Lung (tissue), 12 donors: ENCODE data around the gene ZNF804B. TPM values are rescaled to one million over a fixed set of nuclear protein-coding genes. Genes with fewer than 3 reads are reported as not detected.
A peak's percentile ranks its signal among the peaks of the same experiment; 100 is the strongest.

ENCODE experiments used
- ATAC-seq: fragments of 200-7000 bp; cut with Tn5 transposase; one replicate; pipeline ENCODE4 v1.9.1; 2020; ENCODE audit warnings: moderate number of reproducible peaks; ENCODE audit not compliant: insufficient read depth, low FRiP score
- DNase-seq, 3 donors: peaks; one replicate each; pipeline ENCODE4 v3.0.0-alpha.2; 2013 to 2017
- H3K27ac ChIP-seq, 2 donors: one replicate each; pipeline ENCODE4 v1.5.1; 2013; ENCODE audit warnings: mild to moderate bottlenecking in 2 of 2, moderate library complexity in 2 of 2, control low read depth in 1 of 2, inconsistent platforms in 1 of 2, low read depth in 1 of 2, low read length in 1 of 2
- H3K27me3 ChIP-seq, 3 donors: one replicate each; pipeline ENCODE4 v1.5.1; 2013; ENCODE audit warnings: low read length in 2 of 3; ENCODE audit not compliant: control insufficient read depth in 3 of 3, insufficient read depth in 3 of 3
- H3K36me3 ChIP-seq, 4 donors: one replicate each; pipeline ENCODE4 v1.5.1; 2013; ENCODE audit warnings: low read length in 4 of 4, mild to moderate bottlenecking in 1 of 4, moderate library complexity in 1 of 4; ENCODE audit not compliant: control insufficient read depth in 4 of 4, insufficient read depth in 4 of 4
- H3K4me1 ChIP-seq, 5 donors: one replicate each; pipeline ENCODE4 v1.5.1; 2013; ENCODE audit warnings: low read length in 5 of 5, mild to moderate bottlenecking in 2 of 5, moderate library complexity in 1 of 5; ENCODE audit not compliant: control insufficient read depth in 5 of 5, insufficient read depth in 5 of 5
- H3K4me3 ChIP-seq: one replicate; pipeline ENCODE4 v1.5.1; 2013; ENCODE audit warnings: mild to moderate bottlenecking, control low read depth, moderate library complexity
- H3K9ac ChIP-seq, 2 donors: one replicate each; pipeline ENCODE4 v1.5.1; 2013; ENCODE audit warnings: low read length in 2 of 2, control low read depth in 1 of 2; ENCODE audit not compliant: insufficient read depth in 1 of 2
- H3K9me3 ChIP-seq, 4 donors: one replicate each; pipeline ENCODE4 v1.5.1; 2013; ENCODE audit warnings: low read length in 3 of 4, mild to moderate bottlenecking in 1 of 4, moderate library complexity in 1 of 4; ENCODE audit not compliant: control insufficient read depth in 4 of 4, insufficient read depth in 3 of 4
- WGBS, 2 donors: extraction: QIAGEN DNeasy Blood & Tissue Kit; methylation state at CpG; one replicate each; pipeline ENCODE4 v1.1.7; 2013; 5-methylcytosine and 5-hydroxymethylcytosine counted together
- polyA plus RNA-seq, 2 donors: library from polyadenylated mRNA; stranded (reverse); fragments of 200-250 nt; gene quantifications; one replicate each; pipeline ENCODE4 v1.2.1, GENCODE V29; 2013
- total RNA-seq, 2 donors: library from RNA; depleted of rRNA in 1 of 2; stranded (reverse); fragments of >200 nt in 1 of 2; gene quantifications; one replicate each; pipeline ENCODE4 v1.2.1, GENCODE V29; 2014 to 2021
- TF ChIP-seq, protein P1 (sequence below): IDR thresholded peaks from 2 replicates; pipeline ENCODE4 v1.5.1; 2012; ENCODE audit warnings: mild to moderate bottlenecking; ENCODE audit errors: control extremely low read depth, extremely low read depth
- donor health status: control.
- donor health status: control.
- donor health status: Bipolar disorder and iron deficiency.
- donor health status: healthy.
- donor health status: DM: yes; HTN: yes; CAD: no.

ZNF804B gene
- total and polyA plus RNA-seq, 4 donors = not detected

DNA sequence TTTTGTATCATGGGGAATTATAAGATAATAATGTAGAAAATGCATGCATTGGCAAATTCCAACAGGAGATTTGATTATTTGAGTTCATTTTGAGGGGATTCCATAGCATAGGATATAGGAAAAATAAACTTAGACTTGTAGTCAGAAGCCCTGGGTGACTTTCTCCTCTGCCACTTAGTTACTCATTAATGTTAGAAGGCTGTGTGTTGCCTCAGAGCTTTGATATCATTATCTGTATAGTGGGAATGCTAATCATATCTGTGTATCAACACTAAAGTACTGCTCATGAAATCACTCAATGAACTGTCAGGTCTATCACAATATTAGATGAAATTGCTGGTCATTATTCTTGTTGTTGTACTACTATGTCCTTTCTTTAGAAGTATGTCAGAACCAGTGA, 59.1 kb downstream of the ZNF804B start:
- Histone ChIP-seq H3K4me3 (no peak overlapping the region), H3K36me3 (no peaks in the 10 kb centered on the region), H3K27me3 (no peaks in the 10 kb centered on the region), H3K9ac (no peak overlapping the region), H3K4me1 (no peaks in the 10 kb centered on the region), H3K9me3 (no peaks in the 10 kb centered on the region), H3K27ac (no peak overlapping the region)
- TF ChIP-seq, protein P1, sequence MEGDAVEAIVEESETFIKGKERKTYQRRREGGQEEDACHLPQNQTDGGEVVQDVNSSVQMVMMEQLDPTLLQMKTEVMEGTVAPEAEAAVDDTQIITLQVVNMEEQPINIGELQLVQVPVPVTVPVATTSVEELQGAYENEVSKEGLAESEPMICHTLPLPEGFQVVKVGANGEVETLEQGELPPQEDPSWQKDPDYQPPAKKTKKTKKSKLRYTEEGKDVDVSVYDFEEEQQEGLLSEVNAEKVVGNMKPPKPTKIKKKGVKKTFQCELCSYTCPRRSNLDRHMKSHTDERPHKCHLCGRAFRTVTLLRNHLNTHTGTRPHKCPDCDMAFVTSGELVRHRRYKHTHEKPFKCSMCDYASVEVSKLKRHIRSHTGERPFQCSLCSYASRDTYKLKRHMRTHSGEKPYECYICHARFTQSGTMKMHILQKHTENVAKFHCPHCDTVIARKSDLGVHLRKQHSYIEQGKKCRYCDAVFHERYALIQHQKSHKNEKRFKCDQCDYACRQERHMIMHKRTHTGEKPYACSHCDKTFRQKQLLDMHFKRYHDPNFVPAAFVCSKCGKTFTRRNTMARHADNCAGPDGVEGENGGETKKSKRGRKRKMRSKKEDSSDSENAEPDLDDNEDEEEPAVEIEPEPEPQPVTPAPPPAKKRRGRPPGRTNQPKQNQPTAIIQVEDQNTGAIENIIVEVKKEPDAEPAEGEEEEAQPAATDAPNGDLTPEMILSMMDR = no peak
- DNase-seq = no peak
- no peak for ATAC-seq

DNA sequence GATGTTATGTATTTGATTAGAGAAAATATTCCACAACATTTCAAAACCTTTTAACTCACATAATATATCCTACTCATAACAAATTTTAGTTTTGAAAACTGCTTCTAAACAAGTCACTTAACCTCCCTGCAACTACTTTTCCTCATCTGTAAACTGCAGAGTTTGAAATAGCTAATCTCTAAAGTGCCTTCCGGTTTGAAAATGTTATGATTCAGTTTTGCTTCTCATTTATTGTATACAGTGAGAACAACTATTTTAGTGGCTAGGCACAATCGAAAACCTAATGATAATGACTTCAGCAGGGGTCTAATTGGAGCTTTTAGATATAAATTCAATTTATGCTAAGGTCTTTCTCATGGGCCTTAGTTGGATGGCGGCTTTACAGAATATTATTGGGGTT, 66.7 kb downstream of the ZNF804B start:
- no peak overlapping the region for H3K27ac ChIP-seq
- no peaks in the 10 kb centered on the region for H3K9me3 ChIP-seq
- no peaks in the 10 kb centered on the region for H3K36me3 ChIP-seq
- no peaks in the 10 kb centered on the region for H3K27me3 ChIP-seq
- no peak overlapping the region for H3K4me3 ChIP-seq
- no peaks in the 10 kb centered on the region for H3K4me1 ChIP-seq
- DNase-seq = no peak
- H3K9ac ChIP-seq = no peak overlapping the region
- 73 to 81% methylated on average over 3 of the region's 3 CpGs for whole genome bisulfite sequencing, 2 donors
- no peak for ATAC-seq
- TF ChIP-seq, protein P1 = no peak

DNA sequence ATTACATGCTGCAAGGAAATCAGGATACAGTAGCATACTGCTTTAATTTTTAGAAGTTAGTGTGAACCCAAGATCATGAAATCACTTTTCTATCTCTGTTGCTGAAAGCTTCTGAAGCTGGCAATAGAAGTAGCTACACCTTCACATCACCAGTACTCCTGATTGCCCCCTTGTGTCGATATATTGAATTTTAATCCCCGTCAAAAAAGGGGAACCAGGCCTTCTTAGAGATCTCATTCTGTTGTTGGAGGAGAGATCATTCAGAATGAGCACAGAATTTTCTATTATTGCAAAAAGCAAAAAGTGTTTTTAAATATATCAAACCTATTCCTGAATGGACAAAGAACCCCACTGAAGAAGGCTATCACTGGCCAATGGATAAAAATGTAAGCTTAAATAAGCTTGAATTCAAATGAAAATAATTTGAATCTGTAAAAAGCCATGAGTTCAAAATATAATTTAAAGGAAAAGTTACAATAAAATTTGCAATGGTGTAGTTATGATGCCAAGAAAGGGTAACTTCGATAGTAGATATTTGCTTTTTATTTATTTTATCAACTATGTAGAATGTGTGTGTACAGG, 75.7 kb downstream of the ZNF804B start:
- ATAC-seq (no peak), DNase-seq (peak in 2 of 3 donors; percentile 29)
- Histone ChIP-seq H3K27ac (no peak overlapping the region), H3K36me3 (no peaks in the 10 kb centered on the region), H3K9ac (no peak overlapping the region), H3K27me3 (no peaks in the 10 kb centered on the region), H3K4me1 (no peaks in the 10 kb centered on the region), H3K4me3 (no peak overlapping the region), H3K9me3 (no peaks in the 10 kb centered on the region)
- WGBS, 2 donors = 27 to 30% methylated on average over 3 of the region's 3 CpGs
- TF ChIP-seq, protein P1 = no peak

DNA sequence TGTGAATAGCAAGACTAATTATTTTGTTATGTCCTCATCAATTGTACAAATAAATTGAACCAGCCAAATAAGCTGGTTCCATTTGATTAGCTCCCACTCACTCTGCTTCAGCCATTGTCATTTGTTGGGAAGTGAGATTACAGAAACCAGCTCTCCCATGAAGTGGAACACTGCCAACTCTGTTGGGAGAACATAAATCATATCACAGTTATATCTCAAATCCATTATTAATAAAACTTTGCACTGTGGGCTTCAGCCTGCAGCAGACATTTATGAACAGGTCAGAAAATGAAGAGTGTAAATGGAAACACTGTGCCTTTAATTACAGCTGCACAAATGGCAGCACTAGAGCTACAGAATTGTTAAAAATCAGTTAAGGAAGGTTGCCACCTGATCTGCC, 82.7 kb downstream of the ZNF804B start:
- TF ChIP-seq, protein P1 = no peak
- Histone ChIP-seq H3K4me3 (no peak overlapping the region), H3K27ac (no peak overlapping the region), H3K27me3 (no peaks in the 10 kb centered on the region), H3K36me3 (no peaks in the 10 kb centered on the region), H3K9ac (no peak overlapping the region), H3K9me3 (no peaks in the 10 kb centered on the region), H3K4me1 (no peaks in the 10 kb centered on the region)
- DNase-seq = peak in 2 of 3 donors; percentile 2 to 8
- no peak for ATAC-seq
